Measurements from ENCODE around the gene GORASP2.
A peak's percentile ranks its signal among the peaks of the same experiment; 100 is the strongest.

The GORASP2 gene

GRCh38 chr2:170968205-170969003 is 39.4 kb downstream of the GORASP2 start:
- no peak overlapping the region for H3K4me3 ChIP-seq (ENCODE audit: control insufficient read depth, low read depth, low read length)
- DNase-seq (ENCODE audit: low read depth): no peak
- no peak for TF ChIP-seq CTCF (IDR thresholded peaks at IDR 0.05; ENCODE audit: control insufficient read depth, insufficient read depth, low read depth, low read length, missing control alignments)

- TF ChIP-seq CTCF (IDR thresholded peaks at IDR 0.05; ENCODE audit: control insufficient read depth, insufficient read depth, low read depth, low read length, missing control alignments): no peak
- H3K4me3 ChIP-seq (ENCODE audit: control insufficient read depth, low read depth, low read length): no peak overlapping the region
- DNase-seq (ENCODE audit: low read depth): no peak
Measured at GRCh38 chr2:170969030-170969429, 40.0 kb downstream of the GORASP2 start.

- DNase-seq (ENCODE audit: low read depth): no peak
- no peak for TF ChIP-seq CTCF (IDR thresholded peaks at IDR 0.05; ENCODE audit: control insufficient read depth, insufficient read depth, low read depth, low read length, missing control alignments)
- H3K4me3 ChIP-seq (ENCODE audit: control insufficient read depth, low read depth, low read length): no peak overlapping the region
Measured at GRCh38 chr2:170969872-170970496, 40.9 kb downstream of the GORASP2 start.

GRCh38 chr2:170971071-170971470 is 42.0 kb downstream of the GORASP2 start:
- no peak for DNase-seq (ENCODE audit: low read depth)
- no peak overlapping the region for H3K4me3 ChIP-seq (ENCODE audit: control insufficient read depth, low read depth, low read length)
- no peak for TF ChIP-seq CTCF (IDR thresholded peaks at IDR 0.05; ENCODE audit: control insufficient read depth, insufficient read depth, low read depth, low read length, missing control alignments)

- no peak for DNase-seq (ENCODE audit: low read depth)
- no peak for TF ChIP-seq CTCF (IDR thresholded peaks at IDR 0.05; ENCODE audit: control insufficient read depth, insufficient read depth, low read depth, low read length, missing control alignments)
- H3K4me3 ChIP-seq (ENCODE audit: control insufficient read depth, low read depth, low read length): no peak overlapping the region; the same call in 1 of the 2 replicates
Measured at GRCh38 chr2:170972296-170973224, 43.5 kb downstream of the GORASP2 start.

- peak overlapping the region; percentile 90 for H3K4me3 ChIP-seq (ENCODE audit: control insufficient read depth, low read depth, low read length)
- no peak for DNase-seq (ENCODE audit: low read depth)
- no peak for TF ChIP-seq CTCF (IDR thresholded peaks at IDR 0.05; ENCODE audit: control insufficient read depth, insufficient read depth, low read depth, low read length, missing control alignments)
Measured at GRCh38 chr2:170973225-170973491, 44.1 kb downstream of the GORASP2 start.
